RCC 7860 (cell line): ENCODE results near the gene PSMB10.
A peak's percentile ranks its signal among the peaks of the same experiment; 100 is the strongest.
"Not testable (repeated sequence)": the region's sequence is repeated elsewhere in the genome, so short reads cannot be mapped to it uniquely, and the experiment has no call there.

ENCODE experiments used
- DNase-seq: peaks from one replicate; pipeline ENCODE4 v3.0.0-alpha.2; 2015; ENCODE audit warnings: low spot score
- FAIRE-seq: peaks from 2 replicates; lab custom pipeline; 2012; peaks lifted over from hg19 to GRCh38; lab: Jason Lieb, UNC

The PSMB10 gene

DNA sequence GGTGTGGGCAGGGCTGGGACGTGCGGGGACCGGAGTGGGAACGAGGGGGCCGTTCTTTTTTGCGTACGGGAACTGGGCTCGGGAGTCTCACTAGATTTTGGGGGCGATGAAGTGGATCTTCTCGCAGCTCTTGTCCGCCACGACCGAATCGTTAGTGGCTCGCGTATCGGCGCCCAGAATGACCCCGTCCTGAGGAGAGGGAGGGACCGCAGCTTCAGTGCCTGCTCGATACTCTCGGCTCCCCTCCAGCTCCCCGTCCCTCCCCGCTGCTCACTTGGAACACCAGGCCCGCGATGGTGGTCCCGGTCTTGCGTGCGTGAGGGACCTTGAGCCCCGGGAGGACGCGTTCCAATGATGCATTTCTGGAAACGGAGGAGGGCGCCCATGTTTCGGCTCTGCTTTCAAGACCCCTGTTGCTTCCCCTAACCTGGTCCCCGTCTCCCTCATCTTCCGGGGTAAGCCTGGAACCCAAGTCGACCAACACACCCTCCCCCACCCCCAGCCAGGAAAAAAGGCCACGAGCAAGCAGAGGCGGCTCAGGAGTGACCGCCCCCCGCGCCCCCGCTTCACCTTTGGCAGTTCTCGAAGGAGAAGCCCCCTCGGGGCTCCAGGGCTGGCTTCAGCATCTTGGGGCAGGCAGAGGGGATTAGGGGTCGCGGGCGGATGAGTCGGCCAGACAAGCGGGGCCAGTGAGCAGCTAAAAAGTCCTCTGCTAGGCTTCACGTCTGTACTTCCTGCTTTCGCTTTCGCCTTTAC is at the start of gene PSMB10:
Gene PSMB10 (minus strand): TSS at position 727 of the 756 bp plus-strand sequence. CDS start 101 bp downstream, at position 626.
- DNase-seq (peak; percentile 66), FAIRE-seq (no peak)

DNA sequence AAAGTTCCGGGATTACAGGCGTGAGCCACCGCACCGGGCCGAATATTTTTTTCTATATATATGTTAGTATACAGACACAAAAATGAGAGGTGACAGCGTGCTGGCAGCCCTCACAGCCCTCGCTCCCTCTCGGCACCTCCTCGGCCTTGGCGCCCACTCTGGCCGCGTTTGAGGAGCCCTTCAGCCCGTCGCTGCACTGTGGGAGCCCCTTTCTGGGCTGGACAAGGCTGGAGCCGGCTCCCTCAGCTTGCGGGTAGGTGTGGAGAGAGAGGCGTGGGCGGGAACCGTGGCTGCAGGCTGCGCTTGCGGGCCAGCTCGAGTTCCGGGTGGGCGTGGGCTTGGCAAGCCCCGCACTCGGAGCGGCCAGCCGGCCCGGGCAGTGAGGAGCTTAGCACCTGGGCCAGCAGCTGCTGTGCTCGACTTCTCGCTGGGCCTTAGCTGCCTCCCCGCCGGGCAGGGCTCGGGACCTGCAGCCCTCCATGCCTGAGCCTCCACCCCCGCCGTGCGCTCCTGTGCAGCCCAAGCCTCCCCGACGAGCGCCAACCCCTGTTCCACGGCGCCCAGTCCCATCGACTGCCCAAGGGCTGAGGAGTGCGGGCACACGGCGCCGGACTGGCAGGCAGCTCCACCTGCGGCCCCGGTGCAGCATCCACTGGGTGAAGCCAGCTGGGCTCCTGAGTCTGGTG is 45.5 kb upstream of the PSMB10 start:
- DNase-seq (no peak), FAIRE-seq (no peak)

DNA sequence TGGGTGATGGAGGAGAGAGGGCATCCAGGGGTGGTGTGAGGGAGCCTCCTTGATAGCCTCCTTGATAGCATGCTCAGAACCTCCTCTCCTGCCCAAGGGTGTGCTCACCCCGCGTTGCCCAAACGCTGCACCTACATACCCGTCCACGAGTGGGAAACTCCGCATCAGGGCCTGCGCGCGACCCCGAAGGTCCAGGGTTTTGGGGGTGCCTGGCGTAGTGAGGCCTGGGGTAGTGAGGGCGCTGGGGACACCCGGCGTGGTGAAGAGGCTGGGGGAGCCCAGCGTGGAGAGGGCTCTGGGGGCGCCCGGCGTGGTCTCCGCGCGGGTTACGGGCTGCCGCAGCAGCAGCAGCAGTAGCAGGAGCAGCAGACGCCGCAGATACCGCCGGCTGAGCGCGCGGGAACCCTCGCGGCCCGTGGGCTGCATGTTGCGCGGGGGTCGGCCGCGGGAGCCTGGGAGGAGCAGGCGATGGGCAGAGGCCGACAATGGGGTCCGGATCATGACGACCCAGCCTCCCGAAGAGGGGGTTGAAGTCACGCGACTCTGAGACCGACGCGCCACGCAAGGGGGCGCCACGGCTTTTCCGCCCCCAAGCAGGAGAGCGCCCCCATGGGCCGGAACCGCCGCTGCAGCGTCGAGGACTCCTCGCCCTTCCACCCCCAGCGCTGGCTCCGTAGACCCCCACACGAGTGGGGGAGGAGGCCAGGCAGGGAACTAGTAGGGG is 43.5 kb upstream of the PSMB10 start, which contains the start of gene DPEP3:
Gene DPEP3 (minus strand): TSS at position 545 of the 724 bp plus-strand sequence. CDS start 119 bp downstream, at position 426.
- no peak for DNase-seq
- no peak for FAIRE-seq

DNA sequence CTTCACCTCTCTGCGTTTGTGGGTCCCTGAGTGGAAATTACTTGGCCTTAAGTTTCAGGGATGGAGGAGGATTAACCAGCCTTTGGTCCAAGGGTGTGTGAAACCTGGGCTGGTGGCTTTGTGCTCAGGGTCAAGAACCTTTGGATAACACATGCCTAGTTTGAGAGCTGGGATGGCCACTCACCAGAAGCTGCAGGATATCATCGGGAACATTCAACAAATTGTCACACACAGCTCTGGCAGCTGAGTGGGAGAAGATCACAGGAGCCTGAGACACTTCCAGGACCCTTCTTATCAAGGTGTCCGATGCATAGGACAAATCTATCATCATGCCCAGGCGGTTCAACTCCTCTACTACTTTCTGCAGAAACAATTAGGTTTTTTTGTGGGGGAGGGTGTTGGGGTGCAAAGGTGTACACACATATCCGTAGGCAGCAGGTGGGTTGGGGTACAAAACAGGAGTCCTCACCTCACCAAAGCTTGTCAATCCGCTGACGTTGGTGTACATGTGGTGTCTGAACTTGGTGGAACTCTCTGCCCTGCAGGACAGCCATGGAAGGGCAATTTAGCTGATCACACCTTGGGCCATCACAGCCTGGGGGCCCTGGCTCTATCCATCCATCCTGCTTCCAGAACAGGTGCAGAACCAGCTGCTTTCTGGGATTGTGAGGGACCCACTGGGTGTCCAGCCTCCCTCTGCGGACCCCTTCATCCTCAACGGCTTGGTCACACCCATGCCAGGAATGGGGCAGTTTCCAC is 41.0 kb upstream of the PSMB10 start:
- no peak for FAIRE-seq
- no peak for DNase-seq

DNA sequence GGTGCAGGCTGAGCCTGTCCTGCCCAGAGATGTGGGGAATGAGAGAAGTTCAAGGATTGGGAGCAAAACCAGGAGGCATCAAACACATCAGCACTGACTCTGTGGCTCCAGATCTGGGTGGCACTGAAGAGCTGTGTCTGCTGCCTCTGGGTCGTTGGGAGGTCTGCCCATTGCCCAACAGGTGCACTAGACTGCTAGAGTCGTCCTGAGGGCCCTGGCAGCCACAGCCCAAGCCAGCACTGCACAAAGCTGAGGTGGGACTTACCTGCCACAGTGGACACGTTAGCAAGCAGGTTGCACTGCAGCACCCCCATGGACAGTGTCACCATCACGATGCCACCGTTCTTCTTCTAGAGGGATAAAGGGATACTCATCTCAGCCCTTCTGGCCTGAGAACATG is 40.4 kb upstream of the PSMB10 start:
- FAIRE-seq: no peak
- DNase-seq: no peak

DNA sequence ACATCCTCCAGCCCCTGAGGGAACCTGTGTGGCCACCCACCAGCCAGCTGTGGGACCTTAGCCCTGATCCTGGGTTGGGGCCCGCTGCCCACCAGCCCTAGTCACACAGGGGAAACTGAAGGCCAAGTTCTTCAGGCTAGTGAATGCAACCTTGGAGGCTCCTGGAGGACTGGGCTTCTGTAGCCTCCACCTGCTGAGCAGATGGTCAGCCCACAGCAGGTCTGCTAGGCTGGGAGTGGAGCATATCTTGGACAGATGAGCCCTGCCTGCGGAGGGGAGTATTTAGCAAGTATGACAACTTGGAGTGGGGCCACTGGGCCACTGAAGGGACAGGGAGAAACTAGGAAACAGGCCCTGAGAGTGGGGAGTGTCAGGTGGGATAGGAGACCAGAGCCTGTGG is 39.6 kb upstream of the PSMB10 start:
- no peak for DNase-seq
- FAIRE-seq: no peak

DNA sequence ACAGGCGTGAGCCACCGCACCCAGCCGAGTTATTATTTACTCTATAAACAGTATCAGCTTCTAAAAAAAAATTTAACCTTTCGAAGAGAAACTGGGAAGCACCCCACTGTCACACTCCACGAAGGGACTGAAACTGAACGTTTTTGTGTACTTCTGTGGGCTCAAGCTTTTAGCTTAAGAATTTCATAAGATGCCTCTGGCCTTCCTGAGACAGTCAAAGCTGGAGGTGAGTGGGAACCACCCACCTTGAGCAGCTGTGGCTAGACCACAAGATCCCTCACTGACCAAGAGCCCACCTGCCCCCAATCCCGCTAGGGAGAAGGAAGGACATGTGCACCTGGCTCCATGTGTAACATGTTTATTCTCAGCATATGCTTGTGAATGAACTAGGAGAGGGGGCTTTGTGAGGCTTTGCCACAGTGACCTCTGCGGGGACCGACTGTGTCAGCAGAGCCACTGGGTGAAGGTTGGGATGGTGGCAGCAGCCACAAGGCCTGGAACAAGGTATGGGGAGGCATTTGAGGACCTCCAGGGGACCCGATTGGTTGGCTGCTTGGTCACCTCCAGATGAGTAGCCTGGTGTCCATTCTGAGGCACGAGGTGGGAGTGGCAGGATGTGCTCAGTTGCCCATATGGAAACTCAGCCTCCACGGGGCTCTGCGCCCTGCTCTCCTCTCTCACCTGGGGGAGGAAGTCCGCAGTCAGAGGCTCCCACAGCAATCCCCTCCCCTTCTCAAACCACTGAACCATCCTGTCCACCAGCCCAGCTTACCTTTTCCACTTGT is 38.9 kb upstream of the PSMB10 start:
- FAIRE-seq: no peak
- no peak for DNase-seq

DNA sequence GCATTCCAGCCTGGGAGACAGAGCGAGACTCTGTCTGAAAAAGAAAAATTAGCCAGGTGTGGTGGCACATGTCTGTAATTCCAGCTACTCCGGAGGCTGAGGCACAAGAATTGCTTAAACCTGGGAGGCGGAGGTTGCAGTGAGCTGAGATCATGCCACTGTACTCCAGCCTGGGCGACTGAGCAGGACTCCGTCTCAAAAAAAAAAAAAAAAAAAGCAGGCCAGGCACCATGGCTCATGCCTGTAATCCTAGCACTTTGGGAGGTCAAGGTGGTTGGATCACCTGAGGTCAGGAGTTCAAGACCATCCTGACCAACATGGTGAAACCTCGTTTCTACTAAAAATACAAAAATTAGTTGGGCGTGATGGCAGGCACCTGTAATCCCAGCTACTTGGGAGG is 35.6 kb upstream of the PSMB10 start:
- FAIRE-seq, DNase-seq: not testable (repeated sequence)

DNA sequence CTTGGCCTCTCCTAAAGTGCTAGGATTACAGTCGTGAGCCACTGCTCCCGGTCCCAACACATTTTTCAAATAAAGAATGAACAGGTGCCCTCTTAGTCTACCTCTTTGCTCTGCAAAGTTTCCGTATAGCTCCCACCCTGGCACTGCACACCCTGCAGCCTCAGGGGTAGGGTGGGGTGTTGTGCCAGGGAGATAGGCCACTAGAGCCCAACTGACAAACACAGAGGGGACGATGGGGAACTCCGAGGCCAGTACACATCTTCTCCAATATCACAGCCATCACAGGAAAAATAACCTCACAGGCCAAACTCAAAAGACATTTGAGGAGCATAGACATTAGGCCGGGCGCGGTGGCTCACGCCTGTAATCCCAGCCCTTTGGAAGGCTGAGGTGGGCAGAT is 34.5 kb upstream of the PSMB10 start:
- no peak for FAIRE-seq
- no peak for DNase-seq

DNA sequence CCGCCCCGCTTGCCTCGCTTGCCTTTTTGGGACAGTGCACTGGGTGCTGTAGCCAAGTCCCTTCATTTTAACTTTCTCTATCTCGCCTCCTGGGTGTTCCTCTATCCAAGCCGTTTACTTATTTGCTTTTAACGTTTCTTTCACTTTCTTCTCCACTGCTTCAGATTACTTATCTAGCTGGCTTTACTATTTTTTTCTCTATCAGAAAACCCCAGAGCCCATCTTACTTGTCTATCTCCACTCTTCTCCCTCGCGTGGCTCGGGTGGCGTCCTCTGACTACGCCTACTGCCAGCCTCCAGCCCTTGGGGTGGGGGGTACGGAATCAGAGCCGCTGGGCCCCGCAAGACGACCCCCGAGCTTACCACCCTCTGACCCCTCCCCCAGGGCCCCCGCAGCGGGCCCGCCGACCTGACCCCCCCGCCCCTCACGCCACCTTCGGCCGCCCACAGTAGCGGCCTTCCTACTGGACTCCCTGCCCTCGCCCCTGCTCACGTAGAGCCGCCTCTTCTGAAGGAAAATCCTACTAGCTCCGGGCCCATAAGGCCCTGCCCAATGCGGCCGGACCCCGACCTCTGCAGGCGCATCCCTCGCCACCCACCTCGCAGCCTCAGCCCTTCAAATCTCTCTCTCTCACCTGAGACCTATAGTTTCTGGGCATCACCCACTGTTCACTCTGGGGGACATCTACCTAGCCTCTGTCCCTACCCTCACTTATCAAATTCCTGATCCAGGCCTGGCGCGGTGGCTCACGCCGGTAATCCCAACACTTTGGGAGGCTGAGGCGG is 32.8 kb upstream of the PSMB10 start:
- DNase-seq: no peak

DNA sequence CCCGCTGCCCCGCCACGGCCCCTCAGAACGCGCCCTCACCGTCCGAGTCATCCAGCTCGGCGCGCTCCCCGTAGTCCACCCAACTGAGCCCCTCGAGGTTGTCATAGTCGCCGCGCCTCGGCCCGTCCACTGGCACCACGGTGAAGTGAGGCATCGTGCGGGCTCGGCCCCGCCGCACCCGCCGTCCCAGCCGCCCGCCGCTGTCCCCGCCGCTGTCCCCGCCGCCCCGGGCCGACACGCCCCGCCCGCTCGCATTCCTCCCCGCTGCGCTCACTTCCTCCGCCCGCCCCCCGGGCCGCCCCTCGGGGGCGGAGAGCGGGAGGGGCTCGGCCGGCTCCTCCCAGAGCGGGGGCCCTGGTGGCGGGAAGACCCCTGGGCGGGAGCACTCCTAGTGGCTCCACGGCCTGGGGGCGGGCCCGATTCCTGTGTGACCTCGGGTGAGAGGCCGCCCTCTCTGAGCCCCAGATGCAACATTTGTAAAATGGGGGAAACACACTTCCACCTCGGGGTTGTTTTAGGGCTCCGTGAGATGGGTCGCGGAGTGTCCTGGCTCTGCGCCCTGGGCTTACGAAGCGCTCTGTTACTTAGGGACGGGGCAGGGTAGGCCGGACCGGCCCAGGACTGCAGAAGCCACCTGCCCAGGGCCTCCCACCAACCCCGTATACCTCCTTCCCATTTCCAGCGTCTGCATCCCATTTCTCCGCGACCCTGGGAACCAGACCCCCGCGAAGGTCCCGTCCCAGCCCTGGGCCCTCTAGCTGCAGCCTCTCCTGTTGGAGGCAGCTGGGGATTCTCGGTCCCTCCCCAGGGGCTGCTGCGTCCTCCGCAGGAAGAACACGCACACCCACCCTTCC is 32.0 kb upstream of the PSMB10 start, which contains the start of gene SLC12A4:
Gene SLC12A4 (minus strand): TSS at position 238 of the 854 bp plus-strand sequence. CDS start 84 bp downstream, at position 154.
- no peak for FAIRE-seq
- peak; percentile 46 for DNase-seq

More for the DNA sequence above, 32.8 kb upstream of the PSMB10 start:
- no peak for FAIRE-seq

DNA sequence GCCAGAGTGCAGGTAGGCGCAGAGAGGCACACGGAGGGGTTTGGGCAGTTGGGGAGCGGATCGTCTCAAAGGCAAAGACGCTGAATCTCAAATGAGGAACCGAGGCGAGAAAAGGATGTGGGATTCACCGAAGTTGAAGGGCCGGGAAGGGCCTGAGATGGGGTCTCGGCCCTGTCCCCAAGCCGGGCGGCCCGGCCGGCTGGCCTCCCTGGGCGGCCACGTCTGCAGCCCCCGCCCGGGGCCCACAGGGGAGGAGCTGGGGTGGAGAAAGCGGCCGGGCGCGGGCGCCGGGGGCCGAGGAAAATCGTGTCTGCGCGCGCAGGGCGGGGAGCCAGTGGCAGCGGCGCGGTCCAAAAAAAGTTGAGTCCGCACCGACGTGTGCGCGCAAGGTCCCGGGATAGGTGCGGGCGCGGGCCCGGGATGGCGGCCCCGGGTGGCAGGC is 31.3 kb upstream of the PSMB10 start:
- FAIRE-seq (no peak), DNase-seq (no peak)

DNA sequence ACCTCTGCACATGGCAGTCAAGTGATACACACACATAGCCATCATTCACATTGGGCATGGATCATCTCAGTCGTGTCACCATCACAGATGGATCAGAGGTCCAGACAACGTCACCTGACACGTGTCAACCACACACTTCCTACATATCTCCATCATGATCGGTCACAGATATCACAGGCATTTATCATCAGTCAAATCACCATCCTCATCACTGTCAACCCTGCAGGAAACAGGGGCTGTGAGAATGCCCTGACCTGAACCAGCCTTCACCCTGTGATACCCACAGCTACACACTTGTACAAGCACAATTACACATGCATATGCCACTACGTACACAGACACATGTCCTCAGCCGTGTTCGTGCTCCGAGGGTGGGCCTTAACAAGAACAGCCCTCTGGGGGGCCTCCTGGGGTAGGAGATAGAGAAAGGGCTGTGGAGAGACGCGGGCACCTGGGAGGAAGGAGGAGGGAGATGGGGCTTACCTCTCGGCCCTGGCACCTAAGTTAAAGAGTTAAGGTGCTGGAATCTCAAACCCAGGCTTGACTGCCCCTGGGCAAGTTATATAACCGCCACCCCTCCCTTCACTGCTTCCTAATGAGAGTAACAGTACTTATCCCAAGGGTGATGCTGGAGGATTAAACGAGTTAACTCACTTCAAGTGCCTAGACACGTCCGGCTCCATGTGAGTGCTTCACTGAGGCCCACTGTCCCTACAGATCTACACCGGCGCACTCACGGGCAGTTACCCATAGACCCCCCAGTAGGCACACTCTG is 30.7 kb upstream of the PSMB10 start:
- peak; percentile 25 for DNase-seq

DNA sequence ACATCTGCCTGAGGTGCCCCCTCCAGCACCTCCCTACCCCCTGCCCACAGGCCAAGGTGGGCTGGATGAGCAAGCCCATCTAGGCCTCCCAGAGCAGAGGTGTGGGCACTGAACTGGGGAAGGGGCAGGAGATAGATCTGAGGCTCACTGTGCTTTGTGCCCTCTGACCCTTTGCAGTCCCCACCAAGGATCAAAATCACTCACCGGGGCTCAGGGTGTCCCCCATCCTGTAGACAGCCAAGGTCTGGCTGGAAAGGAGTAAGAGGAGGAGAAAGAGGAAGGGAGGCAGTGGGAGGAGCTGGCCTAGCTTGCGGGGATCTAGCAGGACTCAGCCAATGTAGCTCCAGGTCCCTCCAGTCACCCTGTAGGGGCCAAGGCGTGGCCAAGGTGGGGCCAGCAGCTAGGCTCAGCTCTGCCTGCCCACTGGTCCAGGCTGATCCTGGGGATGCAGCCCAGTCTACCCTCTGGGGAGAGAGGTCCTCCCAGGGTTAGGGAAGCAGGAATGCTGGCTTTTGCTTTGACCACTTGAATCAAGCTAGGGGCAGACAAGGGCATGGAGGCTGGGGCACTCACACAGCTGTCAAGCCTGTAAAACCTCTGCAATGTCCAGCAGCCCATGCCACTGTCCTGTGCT is 30.0 kb upstream of the PSMB10 start:
- DNase-seq (no peak), FAIRE-seq (no peak)

More for the DNA sequence above, 30.7 kb upstream of the PSMB10 start:
- FAIRE-seq: no peak

DNA sequence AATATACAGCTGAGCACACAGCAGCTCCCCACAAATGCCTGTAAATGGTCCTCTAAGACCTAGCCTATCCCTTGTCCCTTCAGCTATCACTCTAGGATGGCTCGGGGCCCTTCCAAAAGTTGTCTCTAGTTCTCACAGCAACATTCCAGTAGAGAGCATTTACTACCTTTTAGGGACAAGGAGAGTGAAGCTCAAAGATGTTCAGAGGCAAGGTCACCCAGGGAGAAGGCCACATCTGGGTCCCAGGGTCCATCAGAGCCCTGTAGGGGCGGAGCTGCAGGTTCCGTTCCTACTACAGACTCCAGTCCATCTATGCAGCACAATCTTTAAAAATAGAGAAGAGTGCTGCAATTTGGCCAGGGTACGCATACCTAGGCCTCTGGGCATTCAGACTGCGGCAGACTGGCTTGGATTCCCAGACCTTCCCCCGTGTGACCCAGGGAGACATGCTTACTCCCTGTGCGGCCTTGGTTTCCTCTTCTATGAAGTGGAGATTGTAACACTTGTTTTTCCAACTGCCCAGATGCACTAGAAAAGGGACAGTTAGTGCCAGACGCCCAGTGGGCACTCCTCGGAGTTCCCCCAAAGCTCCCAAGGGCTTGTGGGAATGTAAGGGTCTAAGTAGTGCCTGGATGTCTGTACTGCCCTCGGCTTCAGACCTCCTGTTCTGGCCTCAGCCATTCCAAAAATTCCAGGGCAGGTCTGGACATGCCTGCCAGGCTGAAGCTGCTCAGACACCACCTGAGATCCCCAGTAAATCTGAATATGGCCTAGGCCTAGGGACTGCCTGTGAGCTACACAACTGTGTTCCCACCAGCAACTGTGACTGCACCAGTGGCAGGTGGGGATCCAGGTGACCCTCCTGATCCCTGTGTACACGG is 29.3 kb upstream of the PSMB10 start:
- FAIRE-seq: no peak
- DNase-seq: no peak
